Ureter (tissue), 1 donor: Measurements from ENCODE around the gene PDSS2. TPM values are rescaled to one million over a fixed set of nuclear protein-coding genes. Genes with fewer than 3 reads are reported as not detected.
"Not testable (repeated sequence)": the region's sequence is repeated elsewhere in the genome, so short reads cannot be mapped to it uniquely, and the experiment has no call there.

Source experiments
- DNase-seq: peaks from one replicate; pipeline ENCODE4 v3.0.0-alpha.2; 2020; ENCODE audit warnings: low spot score
- total RNA-seq: library from RNA; stranded (reverse); gene quantifications from one replicate; pipeline ENCODE4 v1.2.4, GENCODE V29; 2023
- donor health status: DM: yes; HTN: yes; CAD: no.

PDSS2 gene
- total RNA-seq, 1 donor from 2014 or later = 17.4 TPM

DNA sequence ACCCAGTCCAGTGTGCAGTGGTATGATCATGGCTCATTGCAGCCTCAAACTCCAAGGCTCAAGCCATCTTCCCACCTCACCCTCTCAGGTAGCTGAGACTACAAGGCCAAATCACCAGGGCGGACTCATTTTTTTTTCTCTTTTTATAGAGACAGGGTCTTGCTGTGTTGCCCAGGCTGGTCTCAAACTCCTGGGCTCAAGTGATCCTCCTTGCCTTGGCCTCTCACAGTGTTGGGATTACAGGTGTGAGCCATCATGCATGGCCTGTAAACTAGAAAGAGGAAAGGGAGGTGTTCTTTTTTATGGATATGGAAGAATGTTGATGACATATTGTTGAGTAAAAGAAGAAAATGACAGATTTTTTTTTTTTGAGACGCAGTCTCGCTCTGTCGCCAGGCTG lies 339.0 kb downstream of the PDSS2 start:
- DNase-seq = no peak

DNA sequence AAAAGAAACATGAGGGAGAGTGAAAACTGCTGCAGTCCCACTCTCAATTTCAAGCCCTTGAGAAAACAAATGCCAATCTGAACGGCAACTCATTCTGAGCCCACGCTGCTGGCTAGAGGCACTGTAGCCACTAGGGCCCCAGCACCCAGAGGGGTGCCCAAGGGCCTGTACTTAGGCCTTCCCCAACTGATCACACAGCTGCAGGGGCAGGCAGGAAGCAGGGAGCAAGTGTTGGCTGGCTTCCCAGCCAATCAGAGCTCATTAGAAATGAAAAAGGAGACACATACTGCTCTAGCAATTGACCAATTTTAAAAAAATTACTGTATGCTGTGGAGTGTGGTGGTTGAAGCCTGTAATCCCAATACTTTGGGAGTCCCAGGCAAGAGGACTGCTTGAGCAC lies 340.4 kb downstream of the PDSS2 start:
- DNase-seq = no peak

DNA sequence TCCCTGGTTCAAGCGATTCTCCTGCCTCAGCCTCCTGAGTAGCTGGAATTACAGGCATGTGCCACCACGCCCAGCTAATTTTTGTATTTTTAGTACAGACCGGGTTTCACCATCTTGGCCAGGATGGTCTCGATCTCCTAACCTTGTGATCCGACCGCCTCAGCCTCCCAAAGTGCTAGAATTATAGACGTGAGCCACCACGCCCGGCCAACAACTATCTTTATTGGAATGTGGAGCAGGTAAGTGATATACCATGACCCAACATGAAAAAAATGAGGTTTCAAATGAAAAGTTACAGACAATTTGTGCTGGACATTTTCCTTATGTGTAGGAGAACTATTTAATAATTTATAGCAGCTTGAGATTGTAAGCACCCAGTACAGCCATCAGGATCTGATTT lies 340.8 kb downstream of the PDSS2 start:
- not testable (repeated sequence) for DNase-seq

DNA sequence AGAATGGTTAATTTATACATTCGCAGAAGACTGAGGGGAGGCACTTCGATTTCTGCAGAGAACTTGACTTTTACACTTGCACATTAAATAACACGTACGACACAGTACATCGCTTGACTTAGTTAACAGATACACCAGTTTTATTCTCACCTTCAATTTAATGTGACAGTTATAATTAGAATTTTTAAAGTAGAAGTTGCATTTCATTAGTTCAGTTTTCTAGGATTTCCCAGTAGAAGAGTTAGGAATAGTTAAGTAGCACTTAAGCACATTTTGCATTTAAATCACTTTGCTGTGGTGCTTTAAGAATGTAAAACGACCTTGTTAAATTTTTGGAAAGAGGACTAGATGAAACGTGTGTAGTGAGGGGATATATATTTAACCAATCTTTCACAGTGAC lies 342.4 kb downstream of the PDSS2 start:
- no peak for DNase-seq

DNA sequence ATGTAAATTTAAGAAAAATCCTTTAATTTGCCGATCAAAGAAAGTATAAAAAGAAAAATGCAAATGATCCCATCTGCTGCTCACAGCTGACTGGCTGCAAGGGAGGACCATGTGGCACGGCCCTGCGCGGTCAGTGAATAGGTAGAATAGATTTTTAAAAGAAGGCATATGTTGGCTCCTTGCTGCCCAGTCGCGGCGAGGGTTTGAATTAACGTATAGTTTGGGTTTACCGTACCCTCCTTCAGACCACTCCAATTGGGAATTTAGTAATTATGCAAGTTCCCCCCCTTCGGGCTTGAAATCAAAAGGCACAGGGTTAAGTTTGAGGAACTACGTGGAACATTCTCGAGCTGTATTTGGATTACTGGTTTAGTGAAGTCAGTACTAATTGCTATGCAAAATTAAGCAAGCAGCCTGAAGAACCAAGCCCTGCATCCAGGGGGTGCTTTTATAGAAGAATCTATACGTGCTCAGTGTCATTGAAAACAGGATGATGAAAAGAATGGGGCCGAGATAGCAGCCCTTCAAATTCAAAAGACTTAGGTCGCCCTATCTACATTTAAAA lies 343.0 kb downstream of the PDSS2 start:
- DNase-seq = no peak

DNA sequence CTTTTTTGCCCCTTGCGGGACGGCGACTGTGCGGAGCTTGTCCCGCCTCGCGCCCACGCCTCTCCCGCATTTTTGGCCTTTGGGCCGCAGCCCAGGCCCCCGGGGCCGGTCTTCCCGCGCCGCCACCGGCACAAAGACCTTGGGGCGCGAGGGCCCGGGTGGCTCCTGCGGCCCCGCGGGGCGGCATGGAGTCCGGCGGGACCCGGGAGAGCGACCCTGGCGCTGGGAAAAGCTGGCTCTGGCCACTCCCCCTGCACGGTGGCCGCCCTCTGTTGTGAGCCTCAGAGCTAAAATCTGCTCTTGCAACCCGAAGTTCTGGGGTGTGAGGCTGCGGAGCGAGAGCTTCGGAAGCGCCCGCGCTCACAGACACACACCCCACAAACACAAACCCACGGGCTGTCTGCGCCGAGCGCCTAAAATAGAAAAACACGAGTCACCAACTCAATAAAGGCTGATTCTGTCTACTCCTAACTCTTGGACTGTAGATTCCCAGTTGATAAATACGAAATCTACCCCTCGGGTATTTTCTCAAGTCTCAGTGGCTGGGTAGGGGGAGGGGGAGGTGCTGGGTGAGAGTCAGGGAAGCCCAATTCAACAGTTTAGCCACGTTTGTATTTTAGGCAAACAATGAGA lies 343.6 kb downstream of the PDSS2 start:
- DNase-seq = no peak

DNA sequence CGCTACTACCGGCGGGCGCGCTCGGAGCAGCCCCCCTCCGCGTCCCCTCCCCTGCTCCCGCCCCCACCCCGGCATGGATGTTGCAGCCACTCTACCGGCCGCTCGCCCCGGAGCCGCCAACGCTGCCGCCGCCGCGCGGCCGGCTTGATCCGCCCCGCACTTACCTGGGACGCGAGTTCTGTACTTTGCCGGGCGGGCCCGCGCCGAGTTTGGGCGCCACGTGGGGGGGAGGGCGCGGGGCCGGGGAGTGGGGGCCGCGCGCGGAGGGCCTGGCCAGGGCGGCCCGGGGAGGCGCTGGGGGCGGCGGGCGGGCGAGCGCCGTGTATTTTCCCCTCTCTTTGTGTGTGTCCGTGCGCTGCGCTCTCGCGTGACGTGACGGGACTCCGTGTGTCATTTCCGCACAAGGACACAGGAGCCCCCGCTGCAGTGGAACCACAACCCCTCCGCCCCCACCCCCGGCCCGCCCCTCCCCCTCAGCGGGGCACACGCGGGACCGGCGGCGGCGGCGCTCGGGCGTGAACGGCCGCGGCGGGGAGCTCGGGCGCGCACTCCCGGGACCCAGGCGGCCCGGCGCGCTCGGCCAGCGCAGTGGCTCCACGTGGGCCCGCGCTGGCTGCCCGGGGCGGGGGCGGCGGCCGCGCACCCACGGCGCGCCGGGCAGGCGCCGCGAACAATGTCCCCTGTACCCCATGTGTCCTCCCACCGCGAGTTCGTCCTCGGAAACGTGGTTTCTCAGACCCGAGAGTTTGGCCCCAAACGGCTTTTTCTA lies 344.3 kb downstream of the PDSS2 start, which contains the start of gene BEND3:
Gene BEND3, minus strand, starts transcription at position 590 of the 769 bp plus-strand sequence. CDS start 16,230 bp downstream, outside the sequence.
- DNase-seq = peak; percentile 46

DNA sequence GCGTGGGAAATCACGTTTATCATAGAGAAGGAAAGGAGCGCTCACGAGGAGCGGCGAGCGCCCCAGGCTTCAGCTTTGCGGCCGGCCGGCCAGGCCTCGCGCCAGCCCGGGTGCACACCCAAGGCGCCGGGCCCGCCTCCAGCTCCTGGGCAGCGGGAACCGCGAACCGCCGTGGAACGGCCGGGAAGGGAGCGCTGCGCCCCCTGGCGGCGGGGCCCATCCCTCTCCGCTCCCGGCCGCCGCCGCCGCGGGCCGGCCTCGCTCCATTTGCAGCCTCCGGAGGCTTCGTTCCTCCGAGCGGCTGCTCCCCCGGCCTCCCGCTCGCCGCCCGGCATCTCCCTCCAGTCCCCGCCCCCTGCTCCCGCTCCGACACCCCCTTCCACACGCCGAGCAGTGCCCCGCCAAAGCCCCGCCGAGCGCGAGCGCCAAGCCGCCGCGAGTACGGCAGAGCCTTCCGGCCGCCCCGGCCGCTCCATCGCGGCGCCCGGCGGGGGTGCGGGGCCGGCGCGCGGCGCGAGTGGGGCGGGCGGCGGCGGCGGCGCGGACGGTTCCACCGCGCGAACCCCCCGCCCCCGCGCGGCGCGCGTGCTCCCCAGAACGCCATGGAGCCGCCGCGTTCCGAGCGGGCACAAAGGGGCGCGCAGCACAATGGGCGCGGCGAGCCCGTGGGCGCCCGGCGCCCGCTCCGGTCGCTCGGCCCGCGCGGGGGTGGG lies 345.0 kb downstream of the PDSS2 start:
- DNase-seq = peak; percentile 82

DNA sequence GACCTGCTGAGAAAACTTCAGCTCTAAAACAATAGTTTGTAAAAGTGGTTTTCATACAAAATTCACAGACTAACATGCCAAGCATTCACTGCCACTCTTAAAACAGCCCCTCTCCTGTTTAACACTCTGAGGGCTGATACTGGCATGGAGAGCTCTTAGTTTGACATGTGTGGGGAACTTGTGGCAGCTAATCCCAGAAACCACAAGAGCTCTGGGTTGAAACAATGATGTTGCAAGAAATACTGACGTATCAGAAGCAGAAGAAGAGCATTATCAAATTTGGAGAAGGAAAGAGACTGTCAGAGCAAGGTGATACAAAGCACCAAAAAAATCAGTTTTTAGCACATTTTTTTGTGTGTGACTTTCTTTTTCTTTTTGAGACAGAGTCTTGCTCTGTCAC lies 349.2 kb downstream of the PDSS2 start:
- no peak for DNase-seq

DNA sequence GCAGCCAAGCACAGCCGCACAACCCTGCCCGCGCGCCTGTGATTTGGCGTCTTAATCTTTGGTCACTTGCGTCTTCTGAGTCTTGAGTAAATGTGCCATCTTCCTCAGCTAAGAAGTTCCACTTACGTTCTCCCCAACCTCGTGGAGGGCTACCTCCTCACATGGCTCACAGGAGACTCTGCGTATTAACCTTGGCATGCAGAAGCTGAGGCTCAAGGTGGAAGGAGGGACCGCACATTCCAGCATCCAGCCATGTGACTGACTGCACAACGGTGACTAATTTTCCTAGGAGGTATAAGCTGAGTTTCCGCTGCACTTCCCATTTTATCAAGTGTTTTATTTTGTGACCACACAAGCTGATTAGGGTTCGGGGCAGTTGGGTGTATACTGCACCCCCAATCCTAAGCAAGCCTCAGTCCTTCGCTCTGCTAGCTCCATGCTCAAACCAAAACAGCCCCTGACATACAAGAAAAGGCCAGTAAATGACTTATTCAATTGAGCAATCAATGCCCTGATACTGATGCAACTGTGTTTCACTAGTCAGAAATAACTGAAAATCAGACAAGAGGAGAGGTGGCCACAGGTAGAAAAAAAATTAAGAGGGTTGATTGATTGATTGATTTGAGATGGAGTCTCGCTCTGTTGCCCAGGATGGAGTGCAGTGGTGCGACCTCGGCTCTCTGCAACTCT lies 351.0 kb downstream of the PDSS2 start:
- no peak for DNase-seq

DNA sequence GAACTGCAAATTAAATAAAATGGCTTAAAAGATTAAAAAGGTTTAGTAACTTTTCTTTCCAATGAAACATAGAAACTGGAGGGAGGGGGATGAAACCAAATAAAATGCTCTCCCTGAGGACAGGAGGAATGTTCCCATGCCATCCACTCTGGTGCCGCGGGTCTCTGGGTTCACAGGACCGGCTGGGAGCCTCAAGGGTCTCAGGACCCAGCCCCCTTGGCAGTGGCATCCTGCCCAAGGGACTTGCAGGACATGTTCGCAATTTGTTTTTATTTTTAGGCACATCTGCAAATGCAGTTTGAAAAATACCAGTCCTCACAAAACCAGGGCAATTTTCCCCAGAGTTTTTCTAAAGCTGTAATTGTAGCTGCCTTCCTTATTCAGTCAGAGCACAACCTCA lies 351.6 kb downstream of the PDSS2 start:
- no peak for DNase-seq

DNA sequence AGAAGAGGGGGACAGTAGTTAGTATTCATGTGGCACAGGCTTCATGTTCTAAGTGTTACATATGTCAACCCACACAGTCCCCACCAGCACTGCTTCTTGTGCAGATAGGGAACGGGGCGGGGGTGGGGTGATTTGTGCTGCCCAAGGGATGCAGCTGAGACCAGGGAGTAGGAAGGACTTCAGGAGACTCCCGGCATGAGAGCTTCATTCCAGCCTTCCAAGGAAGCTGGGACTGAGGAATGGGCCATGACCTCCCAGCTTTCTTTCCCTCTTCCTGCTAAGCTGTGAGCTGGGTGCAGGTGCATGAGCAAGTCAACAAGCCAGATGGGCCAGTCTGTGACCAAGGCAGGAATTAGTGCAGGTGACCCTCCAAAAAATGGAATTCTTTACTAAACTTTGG lies 353.2 kb downstream of the PDSS2 start:
- DNase-seq = no peak

DNA sequence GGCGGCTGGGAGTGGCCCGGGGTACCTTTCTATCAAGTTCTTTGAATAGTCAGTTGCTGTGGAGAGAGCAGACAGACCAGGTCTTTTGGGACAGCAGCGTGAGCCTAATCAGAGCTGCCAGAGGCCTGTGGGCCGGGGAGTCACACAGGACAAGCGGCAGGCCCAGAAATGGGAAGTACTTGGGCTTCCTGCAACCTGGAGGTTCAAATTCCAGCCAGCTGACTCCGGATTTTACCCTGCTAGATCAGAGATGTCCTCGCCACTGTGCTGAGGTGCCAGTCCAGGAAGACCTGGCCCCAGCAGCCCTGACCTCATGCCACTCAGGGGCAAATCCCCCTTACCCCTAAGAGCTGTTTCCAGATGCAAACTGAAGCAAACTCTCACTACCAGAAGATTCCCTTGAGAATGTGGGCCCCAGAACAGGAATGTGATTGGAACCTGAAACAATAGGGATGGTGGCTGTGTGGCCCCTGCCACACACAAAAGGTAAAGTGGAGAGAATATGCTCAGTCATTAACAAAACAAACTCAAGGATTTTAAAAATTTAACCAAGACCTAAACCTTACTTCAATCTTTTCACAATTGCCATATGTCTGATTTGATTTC lies 353.8 kb downstream of the PDSS2 start:
- no peak for DNase-seq

DNA sequence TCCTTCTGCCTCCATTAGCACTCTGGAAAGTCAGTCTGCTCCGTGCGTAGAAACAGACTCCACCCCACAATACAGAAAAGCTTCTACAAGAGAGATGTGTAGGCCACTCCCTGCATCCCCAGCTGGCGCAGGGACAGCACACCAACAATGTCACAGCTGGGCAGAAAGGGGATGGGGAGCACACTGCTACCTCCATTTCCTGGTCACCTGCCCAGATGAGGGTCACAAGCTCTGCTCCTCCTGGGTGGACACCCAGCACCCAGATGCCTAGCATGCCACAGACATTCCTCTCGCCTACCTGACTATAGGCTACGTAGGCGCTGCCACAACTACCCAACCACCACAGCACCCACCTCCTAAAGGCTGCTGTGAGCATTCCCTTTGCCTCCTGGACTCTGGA lies 356.3 kb downstream of the PDSS2 start:
- no peak for DNase-seq

Other genes starting within 250 kb of the PDSS2 start
- 12.6 TPM for gene SOBP, start 30.6 kb upstream of the PDSS2 start, total RNA-seq